ENCODE measurements around the gene IRF5.
"Not testable (repeated sequence)": the region's sequence is repeated elsewhere in the genome, so short reads cannot be mapped to it uniquely, and the experiment has no call there.

Gene IRF5

DNA sequence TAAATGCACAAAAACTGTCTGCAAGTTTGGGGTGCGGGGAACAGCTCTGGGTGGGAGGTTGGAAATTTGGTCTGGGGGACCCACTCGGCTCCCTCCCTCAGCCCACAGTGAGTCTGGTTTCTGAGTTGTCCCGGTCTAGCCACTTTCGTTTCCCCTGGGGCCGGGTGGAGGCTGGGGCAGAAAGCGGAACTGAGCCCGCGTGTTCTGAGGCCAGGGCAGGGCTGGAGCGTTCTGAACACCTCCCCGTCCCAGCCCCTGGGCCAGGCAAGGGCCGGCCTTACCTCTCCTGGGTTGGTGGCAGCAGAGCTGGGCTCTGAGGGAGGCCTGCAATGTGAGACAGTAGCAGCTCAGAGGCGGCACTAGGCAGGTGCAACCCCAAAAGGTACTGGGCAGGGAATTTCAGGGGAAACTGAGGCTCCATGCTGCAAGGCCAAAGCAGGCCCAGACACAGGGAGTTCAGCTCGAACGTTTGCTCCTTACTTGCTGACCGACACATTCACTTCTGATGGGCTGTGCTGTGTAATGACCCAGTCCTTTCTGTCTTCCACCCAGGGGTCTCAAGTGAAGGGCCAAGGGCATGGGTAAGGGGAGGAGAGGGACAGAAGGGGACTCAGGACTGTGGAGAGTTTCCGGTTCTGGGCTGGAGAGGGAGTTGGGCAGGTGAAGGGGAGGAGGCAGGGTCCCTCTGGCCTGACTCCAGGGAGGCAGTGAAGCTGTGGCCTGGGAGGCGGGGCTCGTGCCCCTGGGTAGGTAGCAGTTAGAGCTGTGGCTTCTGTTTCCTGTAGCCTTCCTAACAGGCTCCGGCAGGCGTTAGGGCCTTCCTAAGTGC, 3.0 kb downstream of the IRF5 start:
- DNase-seq: no peak

DNA sequence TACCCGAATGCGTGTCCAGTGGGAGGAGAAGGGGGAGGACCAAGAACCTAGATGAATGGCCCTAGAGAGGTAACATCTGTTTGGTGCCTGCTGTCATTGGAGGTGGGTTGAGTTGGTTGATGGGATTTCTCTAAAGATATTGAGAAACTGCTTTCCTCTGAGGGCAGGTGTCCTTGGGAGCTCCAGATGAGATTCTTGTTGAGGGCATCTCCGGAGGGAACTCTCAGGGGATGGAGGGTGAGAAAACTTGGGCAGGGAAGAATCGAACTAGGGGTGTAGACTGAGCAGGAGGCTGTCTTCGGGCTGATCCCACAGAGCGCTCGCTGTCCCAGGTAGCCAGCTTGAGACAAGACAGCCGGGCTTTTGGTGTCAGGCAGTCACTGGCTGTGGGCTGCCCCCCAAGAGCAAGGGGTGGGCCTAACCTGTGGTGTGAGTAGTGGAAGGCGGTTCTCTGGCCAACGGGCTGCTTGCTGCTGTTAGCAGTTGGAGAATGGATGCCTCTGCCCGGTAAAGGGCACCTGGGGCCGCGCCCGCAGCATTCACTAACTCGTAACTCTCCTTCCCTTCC, 3.7 kb downstream of the IRF5 start:
- no peak for DNase-seq

DNA sequence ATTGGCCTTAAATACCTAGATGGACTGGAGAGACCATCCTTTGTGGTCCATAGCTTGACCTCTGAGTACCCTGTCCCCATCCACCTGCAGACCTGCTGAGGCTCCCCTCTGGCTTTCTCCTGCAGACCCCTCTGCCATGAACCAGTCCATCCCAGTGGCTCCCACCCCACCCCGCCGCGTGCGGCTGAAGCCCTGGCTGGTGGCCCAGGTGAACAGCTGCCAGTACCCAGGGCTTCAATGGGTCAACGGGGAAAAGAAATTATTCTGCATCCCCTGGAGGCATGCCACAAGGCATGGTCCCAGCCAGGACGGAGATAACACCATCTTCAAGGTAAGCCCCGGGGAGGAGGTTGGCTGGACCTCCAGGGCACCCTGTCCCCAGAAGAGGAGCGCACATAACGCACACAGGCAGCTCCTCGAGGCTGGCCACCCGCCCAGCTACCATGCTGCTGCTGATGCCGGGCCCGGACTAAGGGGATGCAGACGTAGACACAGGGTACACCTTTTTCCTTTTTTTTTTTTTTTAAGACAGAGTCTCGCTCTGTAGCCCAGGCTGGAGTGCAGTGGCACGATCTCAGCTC, 4.3 kb downstream of the IRF5 start:
- no peak for DNase-seq

DNA sequence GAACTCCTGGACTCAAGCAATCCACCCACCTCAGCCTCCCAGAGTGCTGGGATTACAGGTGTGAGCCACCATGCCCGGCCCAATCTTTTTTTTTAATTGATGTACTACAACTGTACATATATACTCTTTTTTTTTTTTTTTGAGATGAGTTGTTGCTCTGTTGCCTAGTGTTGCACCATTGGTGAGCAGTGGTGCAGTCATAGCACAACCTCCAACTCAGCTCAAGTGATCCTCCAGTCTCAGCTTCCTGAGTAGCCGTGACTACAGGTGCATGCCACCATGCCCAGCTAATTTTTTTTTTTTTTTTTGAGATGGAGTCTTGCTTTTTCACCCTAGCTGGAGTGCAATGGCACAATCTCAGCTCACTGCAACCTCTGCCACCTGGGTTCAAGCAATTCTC, 5.5 kb downstream of the IRF5 start:
- not testable (repeated sequence) for DNase-seq

DNA sequence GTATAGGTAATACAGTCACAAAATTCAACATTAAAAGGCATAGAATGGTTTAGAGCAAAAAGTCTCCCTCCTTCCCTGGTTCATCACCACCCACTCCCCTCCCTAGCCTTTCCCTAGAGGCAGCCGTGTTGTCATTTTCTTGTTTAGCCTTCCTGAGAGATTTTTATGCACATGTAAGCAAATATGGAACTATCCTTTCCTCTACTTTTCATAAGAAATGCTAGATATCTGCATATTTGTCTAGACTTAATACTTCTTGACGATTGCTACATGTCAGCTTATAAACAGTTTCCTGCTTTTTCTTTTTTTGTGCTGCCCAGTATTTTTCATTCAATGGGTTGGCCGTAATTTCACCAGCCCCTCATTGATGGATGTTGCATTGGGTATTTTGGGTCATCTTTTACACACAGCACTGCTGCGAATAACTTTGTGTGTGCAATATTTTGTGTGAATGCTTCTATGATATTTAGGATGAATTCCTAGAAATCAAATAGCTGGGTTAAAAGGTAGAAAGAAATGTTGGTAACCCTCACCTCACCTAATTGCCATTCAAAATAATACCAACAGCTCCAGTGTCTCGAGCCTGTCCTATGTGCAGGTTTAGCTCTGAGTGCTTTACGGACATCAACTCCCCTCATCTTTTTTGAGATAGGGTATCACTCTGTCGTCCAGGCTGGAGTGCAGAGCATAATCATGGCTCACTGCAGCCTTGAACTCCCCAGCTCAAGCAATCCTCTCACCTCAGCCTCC, 6.9 kb downstream of the IRF5 start:
- no peak for DNase-seq

DNA sequence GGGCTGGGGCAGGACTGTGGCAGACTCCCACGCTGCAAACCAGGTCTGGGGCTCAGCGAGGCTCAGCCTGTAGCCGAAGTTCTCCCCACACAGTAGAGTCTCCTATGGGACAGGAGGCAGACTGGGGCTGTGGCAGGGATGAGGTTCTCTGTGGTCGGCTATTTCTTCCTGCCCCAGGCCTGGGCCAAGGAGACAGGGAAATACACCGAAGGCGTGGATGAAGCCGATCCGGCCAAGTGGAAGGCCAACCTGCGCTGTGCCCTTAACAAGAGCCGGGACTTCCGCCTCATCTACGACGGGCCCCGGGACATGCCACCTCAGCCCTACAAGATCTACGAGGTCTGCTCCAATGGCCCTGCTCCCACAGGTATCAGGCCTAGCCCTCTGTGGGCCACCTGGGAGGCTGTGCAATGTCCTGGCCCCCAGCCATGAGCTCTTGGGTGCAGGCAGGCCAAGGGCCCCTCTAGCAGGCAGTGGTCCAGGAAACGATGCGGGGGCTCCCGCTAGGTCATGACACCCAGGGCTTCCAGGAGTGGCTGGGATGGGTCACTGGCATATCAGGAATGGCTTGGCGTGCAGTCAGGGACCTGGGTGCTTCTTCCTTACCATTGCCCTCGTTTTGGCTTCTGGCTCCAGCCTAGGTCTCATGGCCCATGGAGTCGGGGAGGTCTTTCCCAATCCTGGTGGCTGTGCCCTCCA, 8.1 kb downstream of the IRF5 start:
- no peak for DNase-seq

DNA sequence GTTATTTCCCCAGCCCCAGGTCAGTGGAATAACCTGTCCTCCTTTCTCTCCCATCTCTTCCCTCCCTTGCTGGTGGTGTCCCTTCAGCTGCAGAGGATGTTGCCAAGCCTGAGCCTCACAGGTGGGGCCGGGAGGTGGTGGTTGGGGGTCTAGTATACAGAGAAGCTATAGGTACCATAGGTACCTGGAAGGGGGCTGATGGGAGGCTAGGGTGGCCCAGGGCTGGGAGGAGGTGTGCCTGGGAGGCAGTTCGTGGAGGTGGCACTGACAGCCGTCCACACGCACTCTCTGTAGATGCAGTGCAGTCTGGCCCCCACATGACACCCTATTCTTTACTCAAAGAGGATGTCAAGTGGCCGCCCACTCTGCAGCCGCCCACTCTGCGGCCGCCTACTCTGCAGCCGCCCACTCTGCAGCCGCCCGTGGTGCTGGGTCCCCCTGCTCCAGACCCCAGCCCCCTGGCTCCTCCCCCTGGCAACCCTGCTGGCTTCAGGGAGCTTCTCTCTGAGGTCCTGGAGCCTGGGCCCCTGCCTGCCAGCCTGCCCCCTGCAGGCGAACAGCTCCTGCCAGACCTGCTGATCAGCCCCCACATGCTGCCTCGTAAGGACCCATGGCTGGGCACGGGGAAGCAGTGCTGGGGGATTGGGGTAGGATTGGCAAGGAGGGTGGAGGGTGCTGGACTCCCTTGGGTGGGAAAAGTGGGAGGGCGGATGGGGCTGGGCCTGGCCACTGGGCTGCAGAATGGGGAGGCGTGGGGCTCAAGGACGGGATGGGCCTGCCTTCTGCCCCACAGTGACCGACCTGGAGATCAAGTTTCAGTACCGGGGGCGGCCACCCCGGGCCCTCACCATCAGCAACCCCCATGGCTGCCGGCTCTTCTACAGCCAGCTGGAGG, 9.5 kb downstream of the IRF5 start:
- no peak for DNase-seq

DNA sequence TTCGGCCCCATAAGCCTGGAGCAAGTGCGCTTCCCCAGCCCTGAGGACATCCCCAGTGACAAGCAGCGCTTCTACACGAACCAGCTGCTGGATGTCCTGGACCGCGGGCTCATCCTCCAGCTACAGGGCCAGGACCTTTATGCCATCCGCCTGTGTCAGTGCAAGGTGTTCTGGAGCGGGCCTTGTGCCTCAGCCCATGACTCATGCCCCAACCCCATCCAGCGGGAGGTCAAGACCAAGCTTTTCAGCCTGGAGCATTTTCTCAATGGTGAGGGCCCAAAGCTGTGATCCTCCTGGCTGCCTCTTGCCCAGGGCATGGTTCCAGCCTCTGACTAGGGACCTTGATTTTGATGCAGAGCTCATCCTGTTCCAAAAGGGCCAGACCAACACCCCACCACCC, 10.1 kb downstream of the IRF5 start:
- no peak for DNase-seq

DNA sequence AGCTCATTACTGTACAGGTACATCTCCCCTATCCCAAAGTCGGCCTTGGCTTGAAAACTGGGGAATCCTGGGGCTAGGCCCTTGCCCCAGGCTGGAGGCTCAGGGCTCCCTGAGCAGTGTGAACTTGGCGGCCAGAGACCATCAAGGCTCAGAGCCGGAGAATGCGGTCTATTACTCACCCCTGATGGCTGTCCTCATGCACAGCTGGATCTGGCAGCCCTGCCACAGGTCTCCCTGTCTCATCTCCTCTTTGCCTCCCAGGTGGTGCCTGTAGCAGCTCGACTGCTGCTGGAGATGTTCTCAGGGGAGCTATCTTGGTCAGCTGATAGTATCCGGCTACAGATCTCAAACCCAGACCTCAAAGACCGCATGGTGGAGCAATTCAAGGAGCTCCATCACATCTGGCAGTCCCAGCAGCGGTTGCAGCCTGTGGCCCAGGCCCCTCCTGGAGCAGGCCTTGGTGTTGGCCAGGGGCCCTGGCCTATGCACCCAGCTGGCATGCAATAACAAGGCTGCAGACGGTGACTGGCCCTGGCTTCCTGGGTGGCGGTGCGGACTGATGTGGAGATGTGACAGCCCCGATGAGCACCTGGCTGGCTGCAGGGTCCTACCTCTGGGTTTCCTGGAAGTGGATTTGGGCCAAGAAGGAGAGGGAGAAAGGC, 10.7 kb downstream of the IRF5 start:
- no peak for DNase-seq

DNA sequence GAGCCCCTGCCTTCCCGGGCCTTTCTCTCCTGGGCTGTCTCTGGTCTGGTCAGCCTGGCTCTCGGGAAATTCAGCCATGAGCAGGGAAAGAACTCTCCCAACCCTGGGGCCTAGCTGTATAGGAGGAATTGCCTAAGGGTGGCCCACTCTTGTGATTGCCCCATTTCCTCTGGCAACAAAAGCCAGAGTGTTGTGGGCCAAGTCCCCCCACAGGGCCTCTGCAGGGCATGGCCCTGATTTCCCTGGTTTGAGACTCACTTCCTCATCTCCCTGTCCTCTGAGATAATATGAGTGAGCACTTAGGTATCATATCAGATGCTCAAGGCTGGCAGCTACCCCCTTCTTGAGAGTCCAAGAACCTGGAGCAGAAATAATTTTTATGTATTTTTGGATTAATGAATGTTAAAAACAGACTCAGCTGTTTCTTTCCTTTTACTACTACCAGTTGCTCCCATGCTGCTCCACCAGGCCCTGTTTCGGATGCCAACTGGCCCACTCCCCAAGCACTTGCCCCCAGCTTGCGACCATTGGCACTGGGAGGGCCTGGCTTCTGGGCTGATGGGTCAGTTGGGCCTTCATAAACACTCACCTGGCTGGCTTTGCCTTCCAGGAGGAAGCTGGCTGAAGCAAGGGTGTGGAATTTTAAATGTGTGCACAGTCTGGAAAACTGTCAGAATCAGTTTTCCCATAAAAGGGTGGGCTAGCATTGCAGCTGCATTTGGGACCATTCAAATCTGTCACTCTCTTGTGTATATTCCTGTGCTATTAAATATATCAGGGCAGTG, 11.4 kb downstream of the IRF5 start:
- DNase-seq: no peak

DNA sequence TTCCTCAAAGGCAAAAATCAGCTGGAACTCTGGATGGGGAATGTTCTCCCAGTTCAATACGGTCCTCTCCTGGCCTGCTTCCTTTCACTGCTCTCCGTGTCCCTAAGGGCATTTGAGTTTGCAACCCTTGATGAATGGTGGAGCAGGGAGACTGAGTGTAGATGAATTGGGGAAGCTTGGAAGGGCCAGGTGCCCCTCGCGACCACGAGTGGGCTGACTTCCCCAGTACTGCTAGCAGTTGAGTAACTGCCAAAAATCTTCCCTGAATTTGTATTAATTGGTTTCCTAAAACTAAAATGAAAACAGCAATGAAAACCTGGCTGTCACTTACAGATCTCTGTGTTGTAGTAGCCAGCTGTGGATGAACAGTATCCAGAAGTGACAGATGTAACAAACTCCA, 13.6 kb downstream of the IRF5 start:
- no peak for DNase-seq

DNA sequence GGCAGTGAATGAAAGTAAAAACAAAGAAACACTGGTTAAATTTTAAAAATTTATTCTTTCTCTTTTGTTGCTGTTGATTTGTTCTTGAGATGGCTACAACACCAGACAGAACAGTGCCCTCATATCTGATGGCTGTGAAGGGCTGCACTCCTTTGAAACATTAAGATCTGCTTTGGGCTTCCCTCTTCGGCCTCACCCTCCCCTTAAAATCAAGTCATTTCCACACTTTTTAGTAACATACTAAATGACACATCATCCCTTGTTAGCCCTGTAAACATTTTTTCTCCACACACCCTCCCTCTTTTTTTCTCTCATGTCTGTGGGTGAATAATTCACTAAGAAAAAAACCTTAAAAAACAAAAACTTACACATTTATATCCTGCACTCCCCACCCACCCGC, 16.4 kb downstream of the IRF5 start:
- DNase-seq: no peak

DNA sequence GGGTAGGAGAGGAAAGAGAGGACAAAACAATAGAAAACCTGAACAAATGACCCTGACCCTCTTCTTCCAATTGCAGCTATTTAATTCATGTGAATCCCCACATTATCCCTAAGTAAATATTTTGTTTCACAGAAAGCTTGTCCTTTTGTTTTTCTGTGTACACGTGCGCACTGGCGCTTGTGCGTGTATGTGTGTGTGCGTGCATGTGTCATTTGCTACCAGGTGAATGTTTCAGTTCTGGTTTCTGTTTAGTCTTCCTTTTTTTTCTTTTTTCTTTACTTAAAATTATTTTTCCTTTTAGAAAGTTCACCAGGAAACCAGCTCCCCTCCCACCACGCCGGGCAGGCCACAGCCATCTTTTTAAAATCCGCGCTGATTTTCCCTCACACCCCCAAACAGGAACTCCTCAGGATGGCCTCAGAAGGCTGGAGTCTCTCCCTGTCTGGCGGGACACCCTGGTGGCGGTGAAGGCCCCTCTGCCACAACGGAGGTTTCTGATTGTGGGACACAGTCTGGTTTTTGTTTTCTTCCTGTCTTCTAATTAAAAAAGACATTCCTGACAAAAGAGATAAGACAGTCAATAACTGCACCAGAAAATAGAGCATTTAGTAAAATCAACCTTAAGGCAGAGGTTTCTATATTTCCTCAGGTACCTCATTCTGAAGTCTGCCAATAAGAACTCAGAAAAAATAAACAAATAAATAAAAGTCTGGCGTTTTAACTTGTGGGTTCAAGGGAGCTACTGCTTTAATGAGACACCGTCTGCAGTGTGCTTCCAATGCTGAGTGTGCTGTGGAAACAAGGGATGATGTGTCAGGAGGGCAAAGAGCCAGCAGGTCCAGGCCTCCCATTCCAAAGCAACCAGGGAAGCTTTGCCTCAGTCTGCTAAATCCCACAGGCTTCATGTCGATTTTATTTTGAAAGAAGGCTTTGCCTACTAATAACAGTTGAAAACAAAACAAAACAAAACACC, 17.4 kb downstream of the IRF5 start:
- DNase-seq: peak; percentile 8

DNA sequence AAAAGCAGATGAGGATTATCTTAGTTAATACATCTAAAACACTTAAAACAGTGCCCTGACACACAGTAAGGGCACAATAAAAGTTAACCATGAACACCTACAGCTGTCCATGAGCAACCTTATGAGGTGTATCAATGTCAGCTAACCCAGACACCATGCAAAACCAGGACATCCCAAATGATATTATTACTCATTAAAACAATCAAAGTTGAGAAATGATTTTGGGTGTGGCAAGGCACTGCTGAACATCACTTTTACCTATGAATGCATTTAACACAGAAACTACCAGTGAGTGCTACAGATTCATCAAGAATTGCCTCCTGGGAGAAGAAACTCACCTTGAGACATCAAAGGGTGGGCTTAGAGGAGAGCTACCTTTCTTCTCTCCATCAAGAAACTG, 18.3 kb downstream of the IRF5 start:
- no peak for DNase-seq

DNA sequence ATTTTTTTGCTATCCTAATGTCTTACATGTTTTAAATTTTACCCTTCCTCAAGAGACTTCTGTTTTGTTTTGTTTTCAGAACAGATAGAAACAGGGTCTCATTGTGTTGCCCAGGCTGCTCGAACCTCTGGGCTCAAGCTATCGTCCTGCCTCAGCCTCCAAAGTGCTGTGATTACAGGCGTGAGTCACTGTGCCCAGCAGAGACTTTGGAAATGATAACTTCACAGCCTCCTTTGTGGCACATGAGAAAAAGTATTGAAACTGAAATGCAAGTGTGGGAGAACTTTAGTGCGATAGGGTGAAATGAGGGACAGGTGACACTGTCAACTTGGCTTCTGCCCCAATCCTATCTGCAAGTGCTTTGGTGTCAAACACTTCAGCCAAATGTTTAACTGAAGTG, 21.6 kb downstream of the IRF5 start:
- DNase-seq: no peak

DNA sequence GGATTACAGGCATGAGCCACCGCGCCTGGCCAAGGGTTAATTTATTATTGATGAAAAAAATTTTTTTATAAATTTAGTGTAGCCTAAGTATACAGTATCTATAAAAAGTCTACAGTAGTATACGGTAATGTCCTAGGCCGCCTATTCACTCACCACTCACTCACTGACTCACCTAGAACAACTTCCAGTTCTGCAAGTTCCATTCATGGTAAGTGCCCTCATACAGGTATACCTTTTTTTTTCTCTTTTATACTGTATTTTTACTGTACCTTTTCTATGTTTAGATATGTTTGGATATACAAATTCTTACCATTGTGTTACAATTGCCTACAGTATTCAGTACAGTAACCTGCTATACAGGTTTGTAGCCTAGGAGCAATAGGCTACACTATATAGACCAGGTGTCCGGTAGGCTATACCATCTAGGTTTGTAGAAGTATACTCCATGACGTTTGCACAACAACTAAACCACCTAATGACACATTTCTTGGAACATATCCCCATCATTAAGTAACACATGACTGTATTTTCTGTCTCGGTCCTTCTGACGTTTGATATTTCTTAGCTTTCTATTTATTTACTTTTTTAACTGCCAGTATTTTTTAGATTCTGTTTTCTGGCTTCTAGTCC, 23.4 kb downstream of the IRF5 start:
- DNase-seq: no peak

DNA sequence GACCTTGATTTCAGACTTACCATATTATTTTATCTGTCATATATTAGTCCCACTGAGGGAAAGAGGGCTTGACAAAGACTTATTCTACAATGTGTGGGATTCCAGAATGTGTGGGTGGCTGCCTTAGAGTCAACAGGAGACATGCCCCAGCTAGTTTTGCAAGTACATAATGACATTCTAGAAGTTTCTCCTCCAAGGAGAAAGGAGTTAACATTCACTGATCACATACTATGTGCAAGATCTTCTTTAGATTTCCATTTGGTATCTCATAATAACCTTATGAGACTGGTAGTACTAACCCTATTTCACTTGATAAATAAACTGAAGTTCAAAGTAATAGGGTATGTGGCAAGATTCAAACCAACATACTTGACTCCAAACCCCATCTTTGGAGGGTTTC, 25.2 kb downstream of the IRF5 start:
- no peak for DNase-seq

DNA sequence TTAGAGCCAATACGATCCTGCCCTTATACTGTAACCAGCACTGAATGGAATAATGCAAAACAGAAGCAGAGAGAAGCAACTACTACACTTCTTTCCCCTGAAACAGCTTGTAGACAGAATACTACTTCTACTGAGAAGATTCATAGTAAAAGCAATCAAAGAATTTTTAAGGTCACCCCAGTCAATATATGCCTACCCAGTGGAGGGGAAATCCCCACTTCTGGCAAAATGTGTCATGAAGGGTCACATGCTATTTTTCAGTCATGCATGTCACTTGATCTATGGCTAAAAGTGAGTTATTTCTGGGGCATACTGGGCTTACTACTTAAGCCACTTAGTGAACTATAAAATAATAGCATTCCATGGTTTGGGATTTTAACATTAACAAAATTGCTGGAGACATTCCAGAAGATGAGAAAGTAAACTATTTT, 25.6 kb downstream of the IRF5 start:
- no peak for DNase-seq

DNA sequence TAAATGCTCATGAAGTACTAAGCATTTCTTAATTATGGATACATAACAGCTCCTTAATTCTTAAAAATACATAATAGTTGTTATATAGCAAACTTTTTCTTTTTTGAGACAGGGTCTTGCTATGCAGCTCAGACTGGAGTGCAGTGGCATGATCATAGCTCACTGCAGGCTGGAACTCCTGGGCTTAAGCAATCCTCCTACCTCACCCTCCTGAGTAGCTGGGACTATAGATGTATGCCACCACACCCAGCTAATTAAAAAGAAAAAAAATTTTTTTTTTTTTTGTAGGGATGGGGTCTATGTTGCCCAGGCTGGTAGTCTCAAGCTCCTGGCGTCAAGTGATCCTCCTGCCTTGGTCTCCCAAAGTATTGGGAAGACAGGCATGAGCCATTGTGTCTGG, 30.9 kb downstream of the IRF5 start:
- no peak for DNase-seq

Data from NCI-H774 (cell line).